ELR (cell line): ENCODE measurements around the gene OPCML.

Experiments
- DNase-seq: peaks from one replicate; pipeline ENCODE4 v3.0.0-alpha.2; 2015; ENCODE audit warnings: low read depth

OPCML gene

DNA sequence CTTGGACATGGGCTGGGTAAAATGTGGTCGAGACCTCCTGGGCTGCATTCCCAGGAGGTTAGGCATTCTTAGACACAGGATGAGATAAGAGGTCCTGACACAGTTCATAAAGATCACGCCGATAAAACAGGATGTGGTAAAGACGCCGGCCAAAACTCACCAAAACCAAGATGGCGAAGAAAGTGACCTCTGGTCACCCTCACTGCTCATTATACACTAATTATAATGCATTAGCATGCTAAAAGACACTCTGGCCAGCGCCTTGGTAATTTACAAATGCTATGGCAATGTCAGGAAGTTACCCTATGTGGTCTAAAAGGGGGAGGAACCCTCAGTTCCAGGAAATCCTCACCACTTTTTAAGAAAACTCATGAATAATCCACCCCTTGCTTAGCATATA is 983.3 kb downstream of the OPCML start:
- peak; percentile 3 for DNase-seq

DNA sequence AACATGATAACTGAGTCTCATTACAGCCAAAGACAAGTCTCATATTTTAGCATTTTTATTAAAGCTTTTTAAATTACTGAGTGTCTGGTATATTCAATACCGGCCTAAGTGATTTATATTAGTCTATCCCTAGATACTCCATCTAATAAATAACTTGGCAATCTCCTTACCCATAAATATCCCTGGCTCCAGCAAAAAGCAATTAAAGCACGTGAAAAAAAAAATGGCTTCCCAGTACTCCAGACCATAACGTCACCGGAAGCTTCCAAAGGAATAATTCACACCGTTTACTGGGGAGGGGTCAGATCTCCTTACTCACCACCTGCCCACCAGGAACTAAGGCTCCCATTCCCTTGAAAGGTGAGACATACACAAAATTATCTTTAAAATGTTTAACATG is 988.3 kb downstream of the OPCML start:
- no peak for DNase-seq

DNA sequence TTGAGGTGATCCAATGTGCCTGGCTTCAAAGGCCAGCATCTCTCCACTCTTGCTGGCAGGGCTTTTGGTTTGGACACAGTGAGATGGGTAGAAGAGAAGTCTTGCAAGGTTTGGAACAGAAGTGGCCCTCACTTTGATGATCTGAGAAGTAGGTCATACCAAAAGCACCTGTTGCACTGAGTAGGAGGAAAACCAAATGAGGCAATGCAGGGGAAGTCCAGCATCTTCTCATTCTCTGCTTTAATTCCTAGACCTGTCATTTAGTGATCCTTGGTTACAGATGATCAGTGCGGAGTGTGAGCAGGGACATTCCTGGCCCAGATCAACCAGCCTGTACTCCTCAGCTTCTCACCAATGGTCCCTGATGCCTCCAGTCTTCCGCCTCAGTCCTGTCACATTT is 990.5 kb downstream of the OPCML start:
- DNase-seq: no peak

DNA sequence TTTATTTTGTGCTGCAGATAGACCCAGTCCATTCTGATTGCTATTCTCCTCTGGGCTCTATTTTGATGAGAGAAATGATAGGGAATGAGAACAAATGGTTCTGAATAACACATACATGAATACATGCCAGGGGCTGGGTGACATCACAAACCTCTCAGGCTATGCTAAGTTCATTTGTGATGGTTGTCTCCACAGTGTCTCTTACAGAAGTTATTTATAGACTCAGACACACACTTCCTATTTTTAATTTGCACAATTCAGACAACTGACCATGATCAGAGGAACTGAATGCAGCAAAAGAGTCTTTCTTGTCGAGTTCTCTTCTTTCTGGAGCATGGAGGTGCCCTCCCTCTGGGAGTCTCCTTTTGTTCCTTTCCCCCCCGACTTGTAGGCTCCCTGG is 991.7 kb downstream of the OPCML start:
- no peak for DNase-seq

DNA sequence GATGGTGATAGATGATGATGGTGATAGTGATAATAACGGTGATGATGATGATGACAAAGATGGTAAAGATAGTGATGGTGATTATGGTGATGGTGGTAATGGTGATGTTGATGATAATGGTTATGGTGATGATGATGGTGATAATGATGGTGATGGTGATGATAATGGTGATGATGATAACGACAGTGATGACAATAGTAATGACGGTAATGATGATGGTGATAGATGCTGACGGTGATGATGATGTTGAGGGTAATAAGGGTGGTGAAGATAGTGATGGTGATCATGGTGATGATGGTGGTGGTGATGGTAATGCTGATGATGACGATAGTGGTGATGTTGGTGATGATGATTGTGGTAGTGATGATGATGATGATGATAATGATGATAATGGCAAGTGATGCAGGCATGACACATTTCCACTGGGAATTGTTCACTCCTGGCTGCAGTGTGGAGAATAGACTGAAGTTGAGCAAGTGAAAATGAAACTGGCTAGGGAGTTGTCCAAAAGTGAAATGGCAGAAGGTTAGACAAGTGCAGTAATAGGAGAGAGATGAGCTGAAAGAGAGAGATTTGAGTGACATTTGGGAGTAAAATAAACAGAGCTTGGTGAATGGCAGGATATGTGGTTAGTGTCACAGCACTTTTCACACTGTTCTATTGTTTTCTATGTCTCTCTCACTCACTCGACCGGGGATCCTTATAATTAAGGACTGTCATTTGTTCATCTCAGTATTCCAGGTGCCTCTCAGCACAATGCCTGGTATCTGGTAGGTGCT is 992.5 kb downstream of the OPCML start:
- DNase-seq: no peak

DNA sequence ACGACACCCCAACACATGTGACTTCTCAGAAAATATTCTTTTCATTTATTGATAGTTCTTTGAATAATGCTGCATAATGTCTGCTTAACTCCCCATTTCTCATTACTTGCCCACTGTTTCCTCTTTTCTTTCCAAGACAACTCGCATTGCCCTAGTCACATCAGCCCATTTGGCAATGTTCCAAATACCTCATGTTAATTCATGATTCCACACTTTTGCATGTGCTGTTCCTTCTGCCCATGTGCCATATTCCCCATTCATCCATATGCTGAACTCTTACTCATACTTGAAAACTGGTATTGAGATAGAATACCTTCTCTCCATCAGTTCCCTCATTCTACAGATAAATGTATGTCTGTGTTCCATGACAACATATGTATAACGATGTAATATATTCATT is 993.7 kb downstream of the OPCML start:
- DNase-seq: no peak

DNA sequence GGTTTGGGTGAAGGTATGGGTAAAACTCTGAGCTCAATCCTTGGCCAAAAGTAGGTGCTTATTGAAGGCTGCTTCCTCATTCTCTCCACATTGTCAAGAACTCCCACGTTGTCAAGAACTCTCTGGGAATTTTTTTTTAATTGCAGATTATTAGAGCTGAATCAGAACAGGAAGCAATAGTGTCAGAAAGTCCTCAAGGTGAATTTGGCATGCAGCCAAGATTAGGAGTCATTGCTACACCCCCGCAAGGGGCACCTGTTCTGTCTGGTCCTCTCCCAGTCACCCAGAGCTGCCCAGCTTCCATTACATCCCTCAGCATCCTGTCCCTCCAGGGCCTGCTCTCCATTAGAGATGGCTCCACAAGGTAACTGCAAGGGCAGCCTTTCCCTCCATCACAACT is 996.5 kb downstream of the OPCML start:
- DNase-seq: no peak

DNA sequence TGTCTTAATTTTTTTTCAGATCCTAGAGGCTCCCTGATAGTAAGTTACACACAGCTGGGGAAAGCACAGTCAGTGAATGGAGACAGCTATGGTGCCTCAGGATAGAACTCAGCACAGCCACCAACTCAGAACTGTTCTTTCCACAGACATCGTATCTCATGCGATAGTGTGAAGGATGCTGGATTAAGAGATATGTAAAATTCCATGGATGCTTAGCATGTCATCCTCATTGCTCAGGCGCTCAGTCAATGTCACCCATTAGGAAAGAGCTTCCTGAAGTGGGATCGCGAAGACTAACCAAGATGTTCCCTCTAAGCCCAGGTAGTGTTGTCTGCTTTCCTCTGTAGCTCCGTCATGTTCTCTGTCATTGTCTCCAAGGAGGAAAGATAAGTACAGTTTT is 1000.4 kb downstream of the OPCML start:
- no peak for DNase-seq

DNA sequence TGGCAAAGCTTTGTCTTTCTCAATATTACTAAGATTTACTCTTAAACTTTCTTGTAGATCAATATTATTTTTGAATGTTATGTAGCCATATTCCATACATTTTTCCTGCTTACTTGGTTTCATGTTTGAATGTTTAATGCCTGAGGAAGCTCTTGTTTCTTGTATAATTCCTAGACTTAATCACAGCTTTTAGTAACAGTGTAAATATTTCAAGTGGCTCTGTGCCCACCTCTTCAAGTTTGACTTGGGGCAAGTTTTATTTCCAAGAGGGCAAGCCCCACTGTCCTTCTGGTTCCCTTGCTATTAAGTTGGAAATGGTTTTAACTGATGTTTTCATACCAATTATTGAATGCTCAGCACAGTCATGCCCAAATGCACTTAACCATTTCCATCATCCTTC is 1004.1 kb downstream of the OPCML start:
- no peak for DNase-seq

DNA sequence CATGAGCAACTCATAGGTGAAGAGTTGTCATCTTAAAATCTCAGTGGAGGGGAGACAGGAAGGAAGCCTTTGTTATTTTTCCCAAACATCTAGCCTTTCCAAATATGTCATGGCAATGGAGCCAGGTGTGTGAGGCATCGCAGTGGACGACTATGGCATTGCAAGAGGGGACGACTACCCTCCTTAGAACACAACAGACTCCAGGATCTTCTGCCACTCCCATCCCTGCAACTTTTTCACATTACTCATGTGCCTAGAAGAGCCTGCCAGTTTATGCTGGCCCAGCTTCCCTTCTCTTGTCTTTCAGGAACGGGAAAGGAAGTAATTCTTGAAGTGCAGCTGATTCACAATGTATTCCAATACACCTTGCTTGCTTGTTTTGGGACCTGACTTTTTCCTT is 1008.4 kb downstream of the OPCML start:
- DNase-seq: no peak

DNA sequence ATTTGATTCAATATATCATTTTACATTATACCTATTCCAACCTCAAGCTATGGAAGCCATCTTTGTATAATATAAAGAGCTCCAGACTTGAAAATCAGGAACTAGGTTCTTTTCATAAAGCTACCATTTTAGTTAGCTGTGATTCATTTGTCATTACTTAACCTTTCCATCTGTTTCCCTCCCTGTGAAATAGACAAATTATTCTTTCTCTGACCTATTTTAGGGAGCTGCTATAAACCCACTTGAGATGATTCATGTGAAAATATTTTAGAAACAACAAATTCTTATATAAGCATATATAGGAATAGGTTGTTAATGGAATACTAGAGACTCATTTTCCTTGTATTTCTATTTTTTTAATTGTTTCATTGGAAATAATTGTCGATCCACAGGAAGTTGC is 1012.1 kb downstream of the OPCML start:
- peak; percentile 10 for DNase-seq

DNA sequence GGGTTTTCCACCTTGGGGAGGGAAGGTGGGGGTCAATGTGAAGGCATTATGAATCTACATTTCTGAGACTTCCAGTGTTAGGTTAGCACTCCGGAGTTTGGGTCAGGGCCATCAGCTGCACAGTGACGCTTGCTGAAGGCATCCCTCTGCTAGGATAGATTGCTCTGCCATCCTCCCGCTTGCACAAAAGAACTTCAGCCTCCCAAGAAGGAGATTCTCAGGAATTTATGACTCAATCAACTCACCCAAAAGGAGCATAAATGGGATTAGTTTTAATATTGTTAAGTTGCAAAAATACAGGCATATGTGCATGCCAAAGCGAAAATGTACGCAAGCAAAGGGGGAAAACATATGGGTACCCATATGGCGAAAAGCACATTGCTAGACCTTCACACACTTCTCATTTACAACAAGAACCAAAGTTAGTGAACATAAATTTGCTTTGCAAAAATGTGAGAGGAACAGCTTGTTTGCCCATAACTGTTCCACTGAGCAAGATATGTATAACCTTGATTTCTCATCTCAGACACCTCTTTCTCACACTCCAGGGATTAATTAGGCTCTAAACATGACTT is 1013.0 kb downstream of the OPCML start:
- no peak for DNase-seq

DNA sequence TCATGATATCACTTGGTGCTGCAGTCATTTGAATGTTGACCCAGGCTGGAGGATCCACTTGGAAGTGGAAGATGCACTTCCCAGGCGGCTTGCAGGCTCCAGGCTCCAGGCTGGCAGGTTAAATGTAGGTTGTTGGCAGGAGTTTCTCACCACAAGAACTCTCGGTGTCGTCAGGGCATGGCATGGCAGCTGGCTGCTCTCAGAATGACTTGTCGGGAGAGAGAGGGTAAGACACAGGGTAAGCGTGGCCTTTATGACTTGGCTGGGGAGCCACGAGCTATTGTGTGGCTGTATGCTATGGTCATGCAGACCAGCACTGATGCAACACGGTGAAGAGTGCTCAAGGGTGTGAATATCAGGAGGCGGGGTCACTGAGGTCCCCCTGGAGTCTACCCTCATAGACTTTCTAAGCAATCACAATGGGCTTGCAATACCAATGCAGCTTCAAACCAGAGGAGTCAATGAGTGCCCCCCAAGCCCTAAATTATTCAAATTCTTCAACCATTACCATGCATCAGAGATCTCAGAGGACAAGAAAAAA is 1027.7 kb downstream of the OPCML start:
- DNase-seq: no peak

DNA sequence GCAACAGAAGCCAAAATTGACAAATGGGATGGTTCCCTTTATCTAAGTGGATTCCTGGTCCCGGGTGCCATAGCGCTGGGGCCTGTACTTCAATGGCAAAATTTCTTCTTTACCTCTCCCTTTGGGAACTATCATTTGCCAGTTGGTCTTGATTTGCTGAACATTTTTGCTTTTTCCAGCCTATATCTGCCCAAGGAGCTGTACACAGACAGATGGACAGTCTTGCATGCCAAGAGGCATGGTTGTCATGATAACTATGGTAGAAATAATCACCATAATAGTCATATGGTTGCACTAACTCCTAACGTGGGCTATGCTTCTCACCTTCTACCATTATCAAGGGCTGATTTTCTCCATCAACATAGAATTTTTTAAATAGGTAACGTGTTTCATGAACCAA is 1030.9 kb downstream of the OPCML start:
- no peak for DNase-seq

DNA sequence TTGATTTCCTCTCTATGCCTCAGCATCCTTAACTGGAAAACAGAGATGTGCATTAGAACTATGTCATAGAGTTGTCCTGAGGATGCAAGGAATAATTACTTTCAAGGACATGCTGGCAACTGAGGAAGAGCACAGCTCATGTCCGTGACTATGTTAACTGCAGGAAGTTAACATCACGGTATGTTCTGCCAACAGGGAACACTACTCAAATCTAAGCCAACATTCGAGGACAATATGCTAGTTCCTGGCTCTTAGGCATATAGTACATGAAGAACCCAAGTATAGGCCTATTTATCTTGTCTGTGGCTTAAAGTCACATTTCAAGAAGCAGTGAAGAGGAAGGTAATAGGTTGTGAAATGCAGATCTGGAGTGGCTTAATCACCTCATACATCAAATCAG is 1032.6 kb downstream of the OPCML start:
- DNase-seq: no peak

DNA sequence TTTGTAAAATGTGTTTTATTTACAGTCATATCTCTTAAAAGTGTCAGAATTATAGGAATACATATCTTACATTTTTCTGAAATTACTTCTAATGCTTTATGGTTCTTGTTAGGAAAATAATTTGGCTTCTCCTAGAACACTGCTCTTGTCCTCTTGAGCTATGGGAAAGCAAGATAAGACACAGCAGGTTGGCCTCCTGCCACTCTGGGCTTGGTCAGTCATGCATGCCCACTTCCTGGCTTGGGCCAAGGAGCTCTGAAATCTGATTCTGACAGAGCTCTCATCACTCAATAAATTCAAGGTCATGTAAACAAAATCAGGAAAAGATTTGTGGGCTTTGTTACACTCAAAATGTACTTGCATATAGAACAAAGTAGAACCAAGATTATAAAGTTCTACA is 1036.0 kb downstream of the OPCML start:
- no peak for DNase-seq

DNA sequence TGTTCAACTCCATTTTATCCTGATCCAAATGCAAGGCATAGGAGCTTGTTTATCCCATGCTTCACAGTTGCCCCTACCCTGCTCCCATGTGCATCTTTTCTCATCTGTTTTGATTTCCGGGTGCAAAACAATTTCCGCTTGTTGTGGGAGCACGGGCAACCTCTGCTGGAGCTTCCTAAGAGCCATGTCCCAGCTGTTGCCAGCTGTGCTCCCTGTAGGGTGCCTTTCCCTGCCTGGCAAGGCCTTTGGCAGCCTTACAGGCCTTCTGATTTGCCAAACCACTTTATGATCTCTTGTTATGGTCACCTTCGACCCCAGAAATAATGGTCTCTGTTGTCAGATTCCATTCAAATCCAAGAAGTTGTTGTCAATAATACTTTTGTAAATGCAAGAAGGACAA is 1038.5 kb downstream of the OPCML start:
- no peak for DNase-seq

DNA sequence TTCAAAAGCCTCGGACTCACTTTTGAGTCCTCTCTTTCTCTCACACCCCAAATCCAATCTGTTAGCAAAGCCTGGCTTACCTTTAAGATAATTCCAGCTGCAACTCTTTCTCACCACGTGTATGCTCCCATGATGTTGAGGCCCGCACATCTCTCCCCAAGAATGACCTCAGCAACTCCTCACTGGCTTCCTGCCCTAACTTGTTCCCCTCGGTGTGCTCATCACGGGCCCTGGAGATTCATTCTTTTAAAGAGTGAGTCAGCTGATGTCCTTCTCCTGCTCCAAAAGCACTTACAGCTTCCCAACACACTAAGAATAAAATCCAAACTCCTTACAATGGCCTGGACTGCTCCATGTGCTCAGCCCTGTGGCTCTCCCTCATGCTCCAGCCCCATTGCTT is 1041.3 kb downstream of the OPCML start:
- DNase-seq: peak; percentile 38

DNA sequence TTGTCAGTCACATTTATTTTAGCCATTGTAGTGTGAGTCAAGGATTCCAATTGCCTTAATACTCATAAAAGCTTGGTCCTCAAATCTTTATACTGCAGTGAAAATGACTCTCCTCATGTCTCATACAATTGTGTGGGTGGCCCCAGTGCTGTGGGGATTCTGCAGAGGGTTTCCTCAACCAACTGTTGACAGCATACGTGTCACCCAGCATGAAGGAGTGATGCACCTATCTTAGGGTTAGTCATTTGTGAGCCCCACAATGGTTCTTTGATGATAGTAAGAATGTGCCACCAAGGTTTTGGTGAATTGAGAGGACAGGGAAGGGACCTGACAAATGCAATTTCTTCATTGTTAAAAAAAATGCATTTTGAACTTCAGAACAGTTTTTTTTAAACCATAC is 1046.2 kb downstream of the OPCML start:
- DNase-seq: no peak

DNA sequence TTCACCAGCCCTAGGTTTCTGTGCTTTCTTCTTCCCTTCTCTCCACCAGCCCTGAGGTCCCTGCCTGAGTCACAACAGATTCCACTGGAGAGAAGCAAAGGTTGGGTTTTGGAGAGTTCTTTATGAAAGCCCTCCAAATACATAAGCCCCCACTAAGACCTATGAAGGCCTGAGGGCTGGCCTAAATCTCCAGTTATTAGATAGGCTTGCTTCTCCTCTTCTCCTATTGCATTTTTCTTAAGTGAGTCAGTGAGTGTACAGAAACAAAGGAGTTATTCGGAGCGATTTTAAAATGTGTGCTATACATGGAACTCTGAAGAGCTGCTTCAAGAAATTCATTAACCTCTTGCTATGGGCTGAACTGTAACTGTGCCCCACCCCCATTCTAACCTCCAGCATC is 1057.3 kb downstream of the OPCML start:
- peak; percentile 42 for DNase-seq

DNA sequence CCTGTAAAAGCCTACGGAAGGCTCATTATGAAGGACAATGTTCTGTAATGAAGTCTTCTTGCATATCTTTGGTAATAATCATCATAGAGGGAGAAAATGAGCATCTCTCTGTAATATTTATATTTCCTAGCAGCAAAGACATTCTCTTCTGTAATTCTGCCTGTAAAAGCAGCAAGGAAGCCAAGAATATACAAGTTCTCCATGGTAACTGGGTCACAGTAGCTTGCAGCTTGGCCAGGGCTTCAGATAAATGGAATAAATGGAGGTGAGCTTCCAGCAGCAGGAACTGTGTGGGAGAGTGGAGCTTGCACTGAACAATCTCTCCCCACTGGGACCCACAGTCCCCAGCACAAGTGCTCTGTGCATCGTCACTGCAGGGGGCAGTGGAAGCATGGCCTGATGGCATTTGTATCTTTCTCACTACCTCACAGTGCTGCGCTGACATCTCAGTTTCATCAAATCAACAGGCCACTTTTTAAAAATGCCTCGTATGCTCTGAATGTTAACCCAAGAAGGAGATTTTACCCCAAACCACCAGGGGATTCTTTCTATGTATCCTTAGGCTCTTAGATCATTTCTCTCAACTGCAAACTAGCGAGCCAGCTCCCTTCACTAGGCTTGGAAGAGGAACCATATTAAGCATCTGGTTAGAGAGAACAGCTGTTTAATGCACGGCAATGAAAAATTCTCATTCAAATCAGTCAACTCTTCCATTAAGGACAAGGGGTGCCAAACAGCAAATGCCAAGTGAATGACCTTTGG is 1059.7 kb downstream of the OPCML start:
- no peak for DNase-seq

DNA sequence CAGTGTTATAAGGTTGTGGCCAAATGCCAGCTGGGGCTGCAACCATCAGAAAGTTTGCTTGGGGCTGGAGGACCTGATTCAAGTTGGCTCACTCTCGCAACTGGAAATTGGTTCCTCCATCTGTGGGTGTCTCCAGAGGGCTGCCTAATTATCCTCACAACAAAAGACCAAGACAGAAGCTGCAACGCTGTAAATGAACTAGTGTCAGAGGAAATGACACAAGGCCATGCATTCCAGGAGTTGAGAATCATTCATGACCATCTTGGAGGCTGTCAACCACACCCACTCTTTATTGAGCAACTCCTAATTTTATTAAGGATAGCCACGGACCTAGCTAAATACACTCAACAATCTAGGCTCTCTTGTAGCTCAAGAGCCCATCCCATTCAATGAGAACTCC is 1060.8 kb downstream of the OPCML start:
- peak; percentile 77 for DNase-seq

DNA sequence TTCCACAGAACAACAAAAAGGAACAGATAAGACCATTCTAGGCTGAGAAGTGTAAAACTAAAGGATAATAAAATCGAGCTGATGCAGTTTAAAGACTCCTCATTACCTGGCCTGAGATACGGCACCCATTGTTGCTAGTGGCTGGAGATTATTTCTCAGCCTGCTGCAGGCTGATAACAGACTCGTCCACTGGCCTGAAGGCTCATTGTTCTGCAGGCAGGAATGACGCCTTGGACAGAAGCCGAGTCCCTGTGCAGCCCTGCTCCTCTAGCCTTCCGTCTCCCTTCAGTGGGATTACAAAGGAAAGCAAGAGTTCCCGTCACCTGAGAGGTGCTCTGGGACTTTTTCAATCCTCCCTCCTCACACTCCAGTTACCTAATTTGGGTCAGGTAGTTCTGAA is 1065.3 kb downstream of the OPCML start:
- DNase-seq: no peak
